CD1c-positive myeloid dendritic cell (primary cell): Measurements from ENCODE around the gene DNAI1.
A peak's percentile ranks its signal among the peaks of the same experiment; 100 is the strongest.
"Not testable (repeated sequence)": the region's sequence is repeated elsewhere in the genome, so short reads cannot be mapped to it uniquely, and the experiment has no call there.

ENCODE experiments used
- DNase-seq: peaks from one replicate; pipeline ENCODE4 v3.0.0-alpha.2; 2016; ENCODE audit errors: extremely low spot score

DNAI1 gene

DNA sequence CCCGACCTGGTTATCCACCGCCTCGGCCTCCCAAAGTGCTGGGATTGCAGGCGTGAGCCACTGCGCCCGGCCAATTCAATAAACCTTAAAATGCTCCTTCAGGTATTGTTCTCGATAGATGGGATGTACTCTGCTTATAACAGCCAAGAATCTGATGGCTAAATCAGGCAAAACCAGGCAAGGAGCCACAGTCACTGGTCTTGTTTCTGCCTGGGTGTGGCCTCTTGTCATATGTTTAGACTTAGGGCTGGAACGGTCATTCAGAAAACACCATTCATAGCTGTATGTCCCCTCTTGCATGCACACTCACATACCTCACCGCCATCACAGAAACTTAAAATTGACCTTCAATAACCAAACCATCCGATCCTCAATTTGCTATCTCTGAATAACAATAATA, 8.0 kb upstream of the DNAI1 start:
- DNase-seq, result no peak

DNA sequence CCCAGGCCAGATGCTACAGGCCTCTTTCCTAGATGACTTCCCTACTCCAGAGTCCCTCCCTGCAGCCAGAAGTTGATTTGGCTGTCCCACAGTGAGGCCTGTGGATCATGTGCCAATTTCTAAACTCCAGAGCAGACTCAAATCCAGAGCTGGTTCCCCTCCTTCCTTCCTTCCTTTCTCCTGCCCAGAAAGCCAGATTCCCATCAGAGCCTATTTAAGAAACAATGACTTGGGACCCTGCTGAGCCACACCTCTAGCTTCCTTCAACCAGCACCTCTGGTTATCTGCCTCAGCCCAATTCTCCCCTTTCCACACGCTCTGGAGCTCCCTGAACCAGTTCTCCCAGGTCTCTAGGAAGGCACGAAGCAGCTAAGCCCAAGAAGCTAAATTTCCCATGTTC, 7.5 kb upstream of the DNAI1 start:
- DNase-seq, result no peak

DNA sequence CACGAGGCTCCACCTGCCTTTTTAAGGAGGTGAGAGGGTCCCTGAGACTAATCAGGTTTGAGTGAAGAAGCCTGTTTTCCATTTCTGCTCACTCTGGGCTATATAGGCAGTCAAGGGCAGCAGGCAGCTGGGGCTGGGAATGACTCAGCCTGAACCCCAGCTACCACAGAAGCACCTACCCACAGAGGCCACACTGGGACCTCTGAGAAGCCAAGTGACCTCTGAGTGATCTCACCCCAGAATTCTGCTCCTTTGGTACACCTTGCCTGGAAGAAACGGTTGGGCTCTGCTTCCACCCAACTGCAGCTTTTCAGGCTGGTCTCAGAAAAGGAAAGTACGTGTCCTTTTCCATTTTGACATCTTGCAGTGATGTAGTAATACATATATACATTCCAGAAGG, 7.1 kb upstream of the DNAI1 start:
- DNase-seq, result no peak

DNA sequence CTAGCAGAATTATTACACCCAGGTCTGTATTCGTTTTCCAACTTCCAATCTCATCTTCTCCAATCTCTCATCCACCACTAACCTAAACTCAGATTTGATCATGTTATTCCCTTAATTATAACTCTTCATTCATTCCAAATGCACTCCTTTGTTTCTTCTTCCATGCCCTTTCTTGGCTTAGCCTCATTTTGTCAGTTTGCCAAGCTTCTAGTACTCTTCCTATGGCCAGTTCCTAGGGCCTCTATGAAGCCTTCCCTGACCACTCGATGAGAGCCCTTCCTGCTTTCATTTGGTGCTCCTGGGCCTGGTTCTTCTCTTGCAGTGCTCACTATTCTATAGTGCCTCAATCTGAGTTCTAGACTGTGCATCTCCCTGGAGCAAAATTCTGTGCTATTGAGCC, 6.0 kb upstream of the DNAI1 start:
- DNase-seq, result no peak

DNA sequence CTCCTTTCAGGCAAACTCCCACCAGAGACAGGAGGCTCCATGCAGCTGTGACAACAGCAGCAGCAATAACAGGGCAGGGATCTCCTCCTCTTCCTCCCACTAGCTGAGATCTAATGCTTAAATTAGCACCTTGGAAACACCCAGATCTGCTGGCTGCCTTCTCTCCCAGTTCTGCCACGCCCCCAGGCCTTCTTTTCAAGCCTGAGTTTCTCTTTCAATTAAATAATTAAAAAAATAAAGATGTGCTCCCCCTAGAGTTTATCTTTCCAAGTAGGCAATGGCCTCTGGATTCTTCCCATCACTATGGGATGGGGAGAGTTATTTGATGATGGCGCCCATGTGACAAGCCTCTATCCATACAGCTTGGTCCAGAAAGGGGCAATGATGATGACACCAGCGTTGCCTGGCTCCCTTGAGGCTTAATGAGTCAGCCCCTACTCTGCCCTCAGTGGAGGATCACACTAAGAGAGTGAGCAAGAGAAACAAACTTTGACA, 4.0 kb upstream of the DNAI1 start:
- DNase-seq, result no peak

DNA sequence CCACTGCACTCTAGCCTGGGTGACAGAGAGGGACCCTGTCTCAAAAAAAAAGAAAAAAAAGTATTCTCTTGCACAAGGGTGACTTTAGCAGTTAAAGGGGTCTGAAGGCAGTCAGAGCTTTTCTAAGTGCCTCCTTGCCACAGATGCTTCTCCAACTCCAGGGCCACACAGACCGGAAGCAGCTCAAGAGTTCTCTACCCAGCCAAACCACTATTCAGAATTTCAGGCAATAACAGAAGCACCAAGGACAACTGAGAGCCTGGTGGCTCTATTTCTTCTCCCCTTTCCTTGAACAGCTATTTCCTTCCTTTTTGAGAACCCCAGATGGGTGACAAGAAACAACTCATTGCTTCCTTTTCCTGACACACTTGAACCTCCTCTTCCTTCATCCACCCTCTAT, 2.5 kb upstream of the DNAI1 start:
- no peak for DNase-seq

DNA sequence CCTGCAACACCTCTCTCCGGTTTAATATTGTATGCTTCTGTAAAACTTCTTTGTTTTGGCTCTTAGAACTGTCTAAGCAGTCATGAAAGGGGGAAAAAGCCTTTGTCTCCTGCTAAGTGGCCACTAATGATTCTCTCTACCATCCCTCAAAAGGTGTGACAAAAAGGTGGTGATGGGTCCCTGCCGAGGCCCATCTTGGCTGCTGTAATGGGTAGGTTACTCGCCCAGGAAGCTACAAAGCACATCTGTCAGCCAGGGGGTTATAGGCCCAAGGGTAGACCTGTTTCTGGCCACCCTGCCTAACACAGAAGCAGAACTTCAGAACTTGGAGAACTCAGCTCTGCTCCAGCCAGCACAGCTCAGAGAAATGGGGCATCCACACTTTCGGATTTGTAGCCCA, 1.9 kb upstream of the DNAI1 start:
- no peak for DNase-seq

DNA sequence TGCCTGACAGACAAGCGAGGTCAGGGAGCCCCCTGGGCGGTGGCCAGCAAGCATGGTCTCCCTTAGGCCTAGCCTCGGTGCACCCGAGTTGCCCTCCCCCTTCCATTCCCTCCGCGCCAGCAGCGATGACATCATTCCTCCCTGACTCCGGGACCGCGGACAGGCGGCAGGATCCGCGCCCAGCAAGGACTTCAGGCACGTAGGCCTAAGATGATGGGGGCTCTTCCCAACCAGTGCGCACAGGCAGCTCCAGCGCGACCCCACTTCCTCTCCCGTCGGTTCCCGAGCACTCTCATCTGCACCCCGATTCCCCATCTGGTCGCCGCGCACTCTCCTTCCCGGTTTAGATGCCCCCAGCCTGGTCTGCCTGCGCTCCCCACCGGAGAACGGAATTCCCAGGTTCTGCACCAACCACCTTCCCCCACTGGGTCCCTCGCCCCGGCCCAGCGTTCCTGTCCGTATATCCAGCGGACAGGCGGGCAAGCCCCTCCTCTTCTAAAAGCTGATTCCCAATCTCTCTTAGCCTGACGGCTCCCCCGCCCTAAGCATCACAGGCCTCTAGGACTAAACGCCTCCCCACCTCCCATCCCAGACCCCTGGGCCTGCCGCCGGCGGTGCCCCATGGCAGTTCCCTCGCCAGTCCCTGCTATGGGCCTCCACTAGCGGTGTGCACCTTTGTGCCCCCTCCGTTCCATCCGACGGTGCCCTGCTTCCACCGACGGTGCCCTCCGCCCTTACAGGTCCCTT, 1.2 kb upstream of the DNAI1 start:
- DNase-seq, result no peak

DNA sequence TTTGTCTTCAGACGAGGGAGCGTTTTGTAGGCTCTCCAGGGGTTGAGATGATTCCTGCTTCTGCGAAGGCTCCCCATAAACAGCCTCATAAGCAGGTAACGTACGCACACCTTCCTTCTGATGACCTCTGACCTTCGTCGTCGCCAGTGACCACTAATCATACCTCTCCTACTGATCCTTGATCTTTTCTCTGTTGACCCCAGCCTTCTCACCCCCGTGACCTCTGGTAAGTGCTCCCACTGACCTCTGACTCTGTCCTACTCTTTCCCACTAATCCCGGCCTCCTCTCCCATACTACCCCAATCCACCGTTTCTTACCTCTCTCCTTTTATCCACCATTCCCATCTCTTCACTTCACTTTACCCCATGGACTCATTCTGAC, 345 bp downstream of the DNAI1 start:
- DNase-seq, result no peak

DNA sequence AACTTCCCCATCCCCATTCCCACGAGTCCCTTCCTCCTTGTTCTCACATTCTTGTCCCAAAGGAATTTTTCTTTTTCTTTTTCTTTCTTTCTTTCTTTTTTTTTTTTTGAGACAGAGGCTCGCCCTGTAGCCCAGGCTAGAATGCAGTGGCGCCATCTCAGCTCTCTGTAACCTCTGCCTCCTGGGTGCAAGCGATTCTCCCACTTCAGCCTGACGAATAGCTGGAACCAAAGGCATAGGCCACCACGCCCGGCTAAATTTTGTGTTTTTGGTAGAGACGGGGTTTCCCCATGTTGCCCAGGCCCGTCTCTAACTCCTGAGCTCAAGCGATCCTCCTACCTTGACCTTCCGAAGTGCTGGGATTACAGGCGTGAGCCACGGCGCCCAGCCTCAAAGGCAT, 751 bp downstream of the DNAI1 start:
- no peak for DNase-seq

DNA sequence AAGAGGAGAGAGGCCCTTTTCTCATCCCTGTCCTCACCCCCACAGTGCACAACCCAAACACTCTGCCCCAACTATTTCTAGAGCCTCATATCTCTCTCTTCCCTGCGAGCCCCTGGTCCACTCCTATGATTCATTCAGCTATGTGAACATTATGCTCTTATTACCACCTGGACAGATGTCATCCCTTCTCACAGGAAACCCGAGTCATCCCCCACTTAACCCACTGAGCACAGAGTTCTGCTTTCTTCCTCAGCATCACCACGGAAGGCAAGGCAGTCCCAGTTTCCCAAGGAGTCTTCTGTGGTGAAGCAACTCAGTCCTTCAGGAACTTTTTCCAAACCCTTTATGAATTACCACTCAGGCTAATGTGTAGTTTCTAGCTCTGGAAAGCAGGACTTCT, 1.3 kb downstream of the DNAI1 start:
- peak; percentile 19 for DNase-seq

DNA sequence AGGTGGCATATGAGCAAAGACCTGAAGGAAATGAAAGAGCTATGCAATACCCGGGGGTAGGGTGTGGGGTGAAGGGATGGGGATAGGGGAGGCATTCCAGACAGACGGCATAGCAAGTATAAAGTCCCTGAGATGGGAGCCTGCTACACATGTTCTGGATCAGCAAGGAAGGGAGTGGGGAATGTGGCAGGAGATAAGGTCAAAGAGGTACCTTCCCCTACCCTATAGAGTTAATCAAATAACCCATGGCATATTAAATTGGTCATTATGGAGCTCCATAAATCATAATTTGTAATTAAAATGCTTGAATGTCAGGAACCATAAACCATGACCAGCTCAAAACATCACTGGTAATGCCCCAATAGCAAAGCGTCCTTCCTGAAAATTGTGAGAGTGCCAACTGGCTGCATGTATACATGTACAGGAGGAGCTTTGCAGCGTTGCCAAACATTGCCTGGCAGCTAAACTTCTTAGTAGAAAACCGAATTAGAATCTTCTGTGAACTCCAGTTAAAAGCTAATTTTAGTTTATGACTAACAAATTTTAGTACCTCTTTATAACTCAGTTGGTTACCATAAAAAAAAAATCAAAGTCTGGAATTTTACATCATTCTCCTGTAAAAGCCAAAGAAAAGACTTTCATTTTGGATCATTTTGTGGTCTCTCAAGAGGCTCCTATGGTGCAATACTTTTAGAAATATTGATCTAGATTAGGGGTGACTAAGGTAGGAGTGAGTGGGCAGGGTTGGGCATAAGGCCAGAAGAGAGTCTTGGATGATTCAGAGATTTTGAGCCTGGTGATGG, 4.7 kb downstream of the DNAI1 start:
- DNase-seq, result peak; percentile 32

DNA sequence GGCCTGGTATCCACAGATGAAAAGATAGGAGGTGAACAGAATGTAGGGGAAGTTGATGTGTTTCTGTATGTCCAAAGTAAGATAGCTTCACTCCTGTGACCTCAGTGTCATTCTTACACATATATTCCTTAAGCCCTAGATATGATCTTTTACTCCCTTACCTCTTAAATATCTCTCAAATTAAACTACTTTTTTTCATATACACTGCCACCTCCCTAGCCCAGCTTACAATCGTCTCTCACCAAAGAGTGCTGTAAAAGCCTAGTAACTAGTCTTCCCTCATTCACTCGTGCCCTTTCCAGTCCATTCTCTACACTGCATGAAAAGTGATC, 5.3 kb downstream of the DNAI1 start:
- DNase-seq, result no peak

DNA sequence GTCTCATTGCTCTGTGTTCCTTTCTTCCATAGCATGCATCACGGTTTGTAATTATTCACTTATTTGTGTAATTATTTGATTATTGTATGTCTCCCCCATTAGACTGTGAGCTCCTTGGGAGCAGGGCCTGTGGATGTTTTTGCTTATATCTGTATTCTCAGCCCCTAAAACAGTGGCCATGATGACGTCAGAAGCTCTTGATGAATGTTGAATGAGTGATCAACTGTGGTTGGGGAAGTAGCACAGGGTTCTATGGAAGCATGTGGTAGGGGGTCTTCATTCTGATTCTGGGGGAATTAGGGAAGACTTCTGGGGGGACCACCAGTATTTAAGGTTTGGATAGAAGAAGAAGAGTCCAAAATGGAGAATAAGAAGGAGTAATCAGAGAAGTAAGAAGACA, 6.0 kb downstream of the DNAI1 start:
- no peak for DNase-seq

DNA sequence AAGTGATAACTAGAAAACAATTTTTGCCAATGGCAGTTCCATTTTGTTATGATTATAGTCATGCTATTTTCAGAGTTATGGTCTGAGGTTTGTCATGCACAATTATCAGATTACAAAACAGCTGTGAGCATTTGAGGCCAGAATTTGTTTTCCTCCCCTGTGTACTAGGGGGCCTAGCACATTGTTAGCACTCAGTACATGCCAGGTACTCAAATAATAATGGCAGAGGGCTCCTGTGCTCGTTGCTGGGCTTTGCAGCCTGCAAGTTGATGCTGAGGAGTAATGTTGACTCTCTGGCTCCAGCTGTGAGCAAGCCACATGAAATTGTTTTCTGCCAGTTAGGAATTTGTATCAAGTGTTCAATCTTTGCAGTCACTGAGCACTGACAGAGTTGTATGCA, 6.9 kb downstream of the DNAI1 start:
- no peak for DNase-seq

DNA sequence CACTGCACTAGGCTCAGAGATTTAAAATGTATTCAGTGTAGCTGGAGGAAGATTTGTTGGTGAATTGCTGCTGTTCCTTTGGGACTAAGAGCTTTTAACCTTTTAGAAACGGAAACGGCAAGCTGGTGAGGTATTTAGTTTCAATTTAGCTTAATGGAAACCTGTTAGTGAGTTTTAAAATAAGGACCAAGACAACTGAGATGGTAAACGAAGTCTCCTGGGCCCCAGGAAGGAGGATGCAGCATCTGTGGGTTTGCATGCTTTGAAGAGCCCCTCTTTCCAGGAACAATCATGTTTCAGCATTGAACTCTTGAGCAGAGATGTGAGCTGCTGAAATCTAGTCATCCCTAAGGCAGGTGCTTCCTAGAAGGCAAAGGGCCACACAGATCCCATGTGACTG, 16.5 kb downstream of the DNAI1 start:
- DNase-seq, result no peak

DNA sequence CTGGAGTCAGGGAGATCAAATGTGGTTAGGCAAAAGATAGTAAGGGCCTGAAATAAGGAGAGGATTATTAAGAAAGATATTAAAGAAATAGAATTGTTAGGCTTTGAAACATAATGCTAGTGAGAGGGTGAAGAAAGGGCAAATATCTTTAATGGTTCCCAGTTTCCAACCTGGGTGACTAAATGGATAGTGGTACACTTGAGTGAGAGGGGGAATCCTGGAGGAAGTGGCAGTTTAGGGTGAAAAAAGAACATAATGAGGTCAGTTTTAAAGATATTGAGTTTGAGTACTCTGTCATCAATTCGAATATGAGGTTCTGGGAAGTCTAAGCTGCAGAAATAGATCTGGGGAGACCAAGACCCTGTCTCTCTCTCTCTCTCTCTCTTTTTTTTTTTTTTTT, 18.9 kb downstream of the DNAI1 start:
- DNase-seq, result no peak

DNA sequence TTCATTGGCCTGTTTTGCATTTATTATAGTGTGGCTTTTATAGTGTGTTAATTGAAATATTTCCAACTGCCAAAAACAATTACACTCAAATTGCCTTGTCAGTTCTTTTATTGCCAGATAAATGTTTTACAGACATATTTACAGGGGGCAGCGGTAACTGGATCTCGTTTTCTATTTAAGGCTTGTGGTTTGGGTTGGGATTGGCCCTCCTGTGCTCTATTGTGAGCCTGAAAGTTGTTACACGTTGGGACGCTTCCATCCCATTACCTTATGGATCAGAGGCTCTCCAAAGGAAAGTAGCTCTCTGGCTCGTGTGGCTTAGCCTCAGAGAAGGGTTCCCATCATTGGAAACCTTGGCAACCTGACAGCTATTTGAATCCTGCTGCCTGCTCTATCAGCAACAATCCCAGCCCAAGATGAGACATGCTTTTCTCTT, 20.8 kb downstream of the DNAI1 start:
- DNase-seq, result no peak

DNA sequence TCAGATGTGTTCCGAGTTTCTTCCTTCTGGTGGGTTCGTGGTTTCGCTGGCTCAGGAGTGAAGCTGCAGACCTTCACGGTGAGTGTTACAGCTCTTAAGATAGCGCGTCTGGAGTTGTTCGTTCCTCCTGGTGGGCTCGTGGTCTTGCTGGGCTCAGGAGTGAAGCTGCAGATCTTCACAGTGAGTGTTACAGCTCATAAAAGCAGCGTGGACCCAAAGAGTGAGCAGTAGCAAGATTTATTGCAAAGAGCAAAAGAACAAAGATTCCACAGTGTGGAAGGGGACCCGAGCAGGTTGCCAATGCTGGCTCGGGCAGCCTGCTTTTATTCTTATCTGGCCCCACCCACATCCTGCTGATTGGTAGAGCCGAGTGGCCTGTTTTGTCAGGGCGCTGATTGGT, 23.0 kb downstream of the DNAI1 start:
- not testable (repeated sequence) for DNase-seq

DNA sequence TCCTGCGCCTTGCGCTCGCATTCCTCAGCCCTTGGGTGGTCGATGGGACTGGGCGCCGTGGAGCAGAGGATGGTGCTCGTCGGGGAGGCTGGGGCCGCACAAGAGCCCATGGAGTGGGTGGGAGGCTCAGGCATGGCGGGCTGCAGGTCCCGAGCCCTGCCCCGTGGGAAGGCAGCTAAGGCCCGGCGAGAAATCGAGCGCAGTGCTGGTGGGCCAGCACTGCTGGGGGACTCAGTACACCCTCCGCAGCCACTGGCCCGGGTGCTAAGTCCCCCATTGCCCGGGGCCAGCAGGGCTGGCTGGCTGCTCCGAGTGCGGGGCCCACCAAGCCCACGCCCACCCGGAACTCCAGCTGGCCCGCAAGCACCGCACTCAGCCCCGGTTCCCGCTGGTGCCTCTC, 24.1 kb downstream of the DNAI1 start:
- not testable (repeated sequence) for DNase-seq

DNA sequence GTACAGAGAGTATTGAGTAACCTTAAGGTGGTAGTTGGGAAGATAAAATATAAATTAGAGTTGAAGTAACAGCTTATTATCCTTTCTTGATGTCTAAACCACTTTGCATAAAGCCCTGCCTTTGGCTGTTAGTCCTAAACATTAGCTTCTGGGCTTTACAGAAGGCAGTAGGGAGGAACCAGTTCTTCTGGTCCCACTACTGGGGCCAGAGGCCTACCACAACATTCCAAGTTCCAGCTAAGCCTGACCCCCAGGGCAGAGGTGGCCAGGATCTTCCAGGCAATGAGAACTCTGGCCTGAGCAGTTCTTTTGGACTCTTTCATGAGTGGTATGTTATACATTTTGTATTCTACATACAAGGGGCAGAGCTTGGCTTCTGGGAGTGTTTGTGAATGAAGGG, 26.1 kb downstream of the DNAI1 start:
- DNase-seq, result no peak

DNA sequence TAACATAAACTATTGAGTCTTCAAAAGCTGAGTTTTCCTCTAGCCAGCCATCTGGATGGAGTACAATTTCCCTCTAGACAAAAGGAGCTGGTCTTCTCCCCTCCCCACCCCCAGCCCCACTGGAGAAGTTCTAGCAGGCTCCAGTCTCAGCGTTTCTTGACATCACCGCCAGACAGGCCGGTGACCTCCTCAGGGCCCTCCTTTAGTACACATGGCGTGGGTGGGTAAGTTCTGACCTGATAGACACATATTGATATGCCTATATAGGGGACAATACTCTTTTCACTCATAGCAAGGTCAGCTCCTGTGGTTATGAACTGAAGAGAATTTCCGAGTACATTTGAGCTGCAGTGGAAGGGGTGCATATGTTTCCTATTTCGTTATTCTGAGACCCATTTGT, 27.2 kb downstream of the DNAI1 start:
- DNase-seq, result no peak

DNA sequence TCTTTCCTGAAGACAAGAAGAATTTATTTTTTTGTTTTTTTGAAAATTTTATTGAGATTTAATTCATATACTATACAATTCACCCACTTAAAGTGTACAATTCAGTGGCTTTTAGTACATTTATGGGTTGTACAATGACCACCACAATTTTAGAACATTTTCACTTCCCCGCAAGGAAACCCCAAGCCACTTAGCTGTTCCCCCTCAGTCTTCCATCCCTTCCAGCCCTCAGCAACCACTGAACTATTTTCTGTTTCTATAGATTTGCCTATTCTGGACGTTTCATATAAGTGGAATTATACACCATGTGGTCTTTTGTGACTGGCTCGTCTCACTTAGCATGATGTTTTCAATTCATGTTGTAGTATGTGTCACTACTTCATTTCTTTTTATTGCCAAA, 28.0 kb downstream of the DNAI1 start:
- no peak for DNase-seq

DNA sequence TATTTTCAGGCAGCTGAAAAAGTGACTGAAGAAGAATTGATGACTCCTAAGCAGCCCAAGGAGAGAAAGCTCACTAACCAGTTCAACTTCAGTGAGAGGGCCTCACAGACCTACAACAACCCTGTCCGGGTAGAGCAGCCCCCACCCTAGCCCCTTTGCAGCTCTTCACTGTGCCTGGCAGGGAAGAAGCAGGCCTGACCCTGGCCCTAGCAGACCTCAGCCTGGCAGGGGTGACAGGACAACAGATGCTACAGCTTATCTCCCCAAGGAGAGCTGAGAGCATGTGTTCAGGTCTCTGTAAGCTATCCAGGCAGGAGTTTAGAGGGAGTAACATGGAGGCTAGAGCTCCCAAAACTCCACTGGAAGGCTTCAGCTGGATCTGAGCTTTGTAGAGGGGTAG, 31.8 kb downstream of the DNAI1 start:
- no peak for DNase-seq
